Activated T-helper 1 cell treated with Interleukin-2 at 50 U/mL for 16 hours (primary cell): ENCODE data around the gene IGFL4.

Source experiments
- DNase-seq: peaks from one replicate; pipeline ENCODE4 v3.0.0-alpha.2; 2020; ENCODE audit warnings: low read depth

The IGFL4 gene

DNA sequence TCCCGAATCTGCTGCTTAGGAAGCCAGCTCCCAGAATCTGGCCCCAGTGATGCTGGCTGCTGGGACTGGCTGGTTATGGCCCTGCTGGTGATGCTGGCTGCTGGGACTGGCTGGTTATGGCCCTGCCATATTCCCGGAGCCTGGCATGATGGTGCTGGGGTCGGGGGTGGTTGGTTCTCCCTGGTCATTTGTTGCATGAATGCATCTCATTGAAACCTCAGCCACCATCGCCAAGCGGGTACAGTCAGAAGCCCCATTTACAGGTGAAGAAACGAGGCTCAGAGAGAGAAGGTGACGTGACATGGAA lies 20.0 kb downstream of the IGFL4 start:
- no peak for DNase-seq

DNA sequence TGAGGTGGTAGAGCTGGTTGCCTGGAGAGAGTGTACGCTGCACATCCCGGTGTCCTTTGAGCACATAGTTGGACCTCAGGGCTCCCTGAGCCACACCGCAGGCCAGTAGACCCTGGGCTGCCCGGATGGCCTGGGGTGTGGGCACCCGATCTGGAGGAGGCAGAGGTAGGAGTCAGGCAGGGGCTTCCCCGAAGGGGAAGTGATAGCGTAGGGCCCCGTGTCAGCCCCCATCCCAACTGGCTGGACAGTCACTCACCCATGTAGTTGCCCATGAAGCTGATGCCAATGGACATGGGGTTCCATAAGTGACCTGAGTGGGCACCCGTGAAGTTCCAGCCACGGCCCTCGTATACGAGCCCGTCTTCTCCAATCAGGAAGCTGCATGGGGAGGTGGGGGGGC lies 21.5 kb downstream of the IGFL4 start:
- DNase-seq: no peak

DNA sequence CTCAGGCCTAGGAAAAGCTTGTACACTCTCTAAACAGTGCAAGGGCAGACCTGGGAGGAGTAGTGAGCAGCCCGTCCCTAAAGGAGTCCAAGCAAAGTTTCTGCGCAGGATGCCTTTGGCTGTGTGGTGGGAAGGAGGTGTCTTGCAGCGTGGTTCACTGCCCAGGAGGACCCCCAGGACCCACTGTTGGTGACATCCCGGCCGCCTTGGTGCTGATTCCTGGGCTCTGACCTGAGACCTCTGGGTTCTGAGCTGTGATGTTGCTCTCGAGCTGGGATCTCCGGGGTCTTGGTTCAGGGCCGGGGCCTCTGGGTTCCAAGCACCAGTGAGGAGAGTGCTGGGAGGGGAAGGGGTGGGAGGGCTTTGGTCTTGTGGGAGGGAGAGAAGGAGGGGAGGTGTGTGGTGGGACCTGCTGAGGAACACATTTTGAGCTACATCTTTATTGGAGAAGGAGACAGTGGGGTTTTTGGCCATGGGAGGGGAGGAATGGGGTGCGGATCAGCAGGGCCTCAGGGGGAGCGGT lies 22.0 kb downstream of the IGFL4 start:
- no peak for DNase-seq

DNA sequence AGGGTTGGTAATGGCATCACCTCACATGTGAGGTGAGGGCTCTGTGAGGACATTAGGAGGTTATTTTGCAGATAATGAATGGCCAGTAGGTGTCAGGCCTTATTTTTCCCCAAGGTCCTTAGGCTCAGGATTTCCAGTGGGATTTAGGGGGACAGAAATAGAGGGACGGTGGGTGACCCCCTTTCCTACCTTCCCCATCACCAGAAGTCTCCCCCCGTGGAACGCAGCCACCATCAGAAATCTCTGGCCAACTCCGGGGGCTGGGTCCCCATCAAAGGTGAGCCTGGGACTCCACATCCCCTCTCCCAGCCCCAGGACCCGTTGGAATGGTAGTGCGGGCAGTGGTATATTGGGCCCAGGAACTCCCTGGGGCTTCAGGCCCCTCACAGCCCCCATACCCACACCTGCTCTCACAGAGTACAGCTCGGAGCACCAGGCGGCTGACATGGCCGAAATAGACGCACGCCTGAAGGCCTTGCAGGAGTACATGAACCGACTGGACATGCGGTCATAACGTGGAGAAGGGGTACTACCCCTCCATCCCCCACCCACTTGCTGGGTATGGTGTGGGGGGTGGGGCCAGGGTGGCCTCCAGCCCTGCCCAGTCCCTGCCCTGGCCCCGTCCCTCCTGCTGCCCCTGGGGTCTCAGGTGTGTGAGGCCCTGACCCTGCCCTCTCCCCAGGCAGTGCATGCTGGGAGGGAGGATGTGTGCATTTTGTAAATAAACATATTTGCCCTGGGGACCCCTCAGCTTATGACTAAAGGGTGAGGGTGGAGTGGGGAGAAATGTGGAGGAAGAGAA lies 22.7 kb downstream of the IGFL4 start:
- DNase-seq: no peak

DNA sequence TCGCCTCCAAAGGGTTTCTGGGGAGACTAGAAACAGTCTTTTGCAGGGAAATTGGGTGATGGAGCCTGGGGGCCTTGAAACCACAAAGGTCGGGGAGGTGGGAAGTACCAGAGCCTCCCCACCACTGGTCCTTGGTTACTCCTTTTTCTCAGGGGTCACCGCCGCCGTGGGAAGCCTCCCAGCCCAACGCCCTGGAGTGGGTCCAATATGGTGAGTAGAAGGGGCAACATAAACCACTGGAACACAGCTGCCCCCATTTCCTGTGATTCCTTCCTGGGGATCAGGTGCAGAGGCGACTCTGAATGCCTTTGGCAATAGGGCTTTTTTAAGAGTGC lies 23.7 kb downstream of the IGFL4 start:
- DNase-seq: no peak

DNA sequence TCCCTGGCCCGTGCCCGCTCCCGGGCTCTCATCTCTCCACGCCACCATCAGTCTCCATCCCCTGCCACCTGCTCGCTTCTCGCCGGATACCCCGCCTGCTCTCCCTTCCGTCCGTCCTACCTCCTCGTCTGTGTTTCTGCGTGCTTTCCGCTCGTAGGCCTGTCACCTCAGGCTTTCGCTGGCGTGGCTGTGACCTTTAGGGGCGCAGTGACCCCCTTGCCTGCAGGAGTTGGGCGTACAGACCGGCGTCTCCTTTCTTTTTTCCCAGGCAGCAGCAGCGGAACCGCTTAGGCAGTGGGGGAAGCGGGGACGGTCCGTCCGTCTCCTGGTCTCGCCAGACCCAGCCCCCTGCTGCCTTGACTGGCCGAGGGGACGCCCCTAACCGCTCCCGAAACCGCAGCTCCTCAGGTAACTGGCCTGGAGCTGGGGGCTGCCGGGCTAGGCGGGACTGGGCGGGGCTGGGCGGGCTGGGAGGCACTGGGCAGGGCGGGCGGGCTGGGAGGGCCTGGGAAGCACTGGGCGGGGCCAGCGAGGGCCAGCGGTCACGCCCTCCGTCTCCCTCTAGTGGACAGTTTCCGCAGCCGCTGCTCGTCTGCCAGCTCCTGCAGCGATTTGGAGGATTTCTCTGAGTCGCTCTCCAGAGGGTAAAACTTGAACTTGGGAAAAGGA lies 24.2 kb downstream of the IGFL4 start:
- DNase-seq: peak; percentile 72

DNA sequence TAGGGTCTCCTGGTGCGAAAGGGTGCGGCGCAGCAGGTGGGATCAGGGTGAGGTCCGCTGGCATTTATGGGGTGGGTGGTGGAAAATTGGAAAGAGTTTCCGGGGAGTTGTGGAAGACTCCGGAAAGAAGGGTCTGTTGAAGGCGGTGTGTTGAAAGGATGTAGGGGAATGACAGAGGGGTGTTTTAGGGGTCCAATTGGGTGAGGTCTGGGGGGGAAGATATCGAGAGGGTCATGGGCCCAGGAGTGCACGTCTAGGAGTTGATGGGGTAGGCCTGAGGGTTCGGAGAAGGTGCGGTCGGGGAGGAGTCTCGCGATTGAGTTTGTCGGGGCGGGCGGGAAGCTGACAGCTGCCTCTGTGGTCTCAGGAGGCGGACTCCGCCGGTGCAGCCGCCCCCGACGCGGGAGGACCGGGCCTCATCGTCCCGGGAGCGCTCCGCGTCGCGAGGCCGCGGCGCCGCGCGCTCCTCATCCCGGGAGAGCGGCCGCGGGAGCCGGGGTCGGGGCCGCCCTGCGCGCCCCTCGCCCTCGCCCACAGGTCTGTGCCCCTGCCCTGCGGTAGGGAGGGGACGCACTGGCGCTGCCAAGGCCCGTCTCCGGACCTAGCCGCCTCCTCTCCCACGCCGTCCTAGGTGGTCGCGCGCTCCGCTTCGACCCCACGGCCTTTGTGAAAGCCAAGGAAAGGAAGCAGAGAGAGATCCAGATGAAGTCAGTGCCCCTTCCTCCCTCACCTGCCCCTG lies 24.9 kb downstream of the IGFL4 start:
- DNase-seq: no peak

DNA sequence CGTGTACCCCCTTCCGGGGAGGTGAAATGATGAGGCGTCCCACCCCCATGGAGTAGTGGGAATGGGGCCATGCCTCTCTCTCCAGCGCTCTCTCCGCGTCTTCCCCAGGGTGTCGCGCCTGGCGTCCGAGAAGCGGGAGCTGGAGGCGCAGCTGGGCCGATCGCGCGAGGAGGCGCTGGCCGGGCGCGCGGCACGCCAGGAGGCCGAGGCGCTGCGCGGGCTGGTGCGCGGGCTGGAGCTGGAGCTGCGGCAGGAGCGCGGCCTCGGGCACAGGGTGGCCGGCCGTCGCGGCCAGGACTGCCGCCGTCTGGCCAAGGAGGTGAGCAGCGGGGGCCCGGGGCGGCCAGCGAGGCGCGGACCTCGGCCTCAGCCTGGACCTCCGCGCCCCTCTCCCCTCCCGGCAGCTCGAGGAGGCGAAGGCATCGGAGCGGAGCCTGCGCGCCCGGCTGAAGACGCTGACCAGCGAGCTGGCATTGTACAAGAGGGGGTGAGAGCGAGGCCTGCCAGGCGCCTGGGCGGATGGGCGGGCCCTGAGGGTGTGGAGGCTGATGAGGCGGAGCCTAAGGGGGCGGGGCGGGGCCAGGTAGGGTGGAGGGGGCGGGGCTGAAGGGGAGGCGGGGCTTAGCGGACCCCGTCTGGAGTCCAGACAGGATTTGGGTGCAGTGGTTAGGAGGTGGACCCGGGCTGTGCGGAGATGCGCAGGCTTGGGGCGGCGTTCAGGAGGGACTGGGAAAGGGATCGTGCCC lies 25.7 kb downstream of the IGFL4 start:
- peak; percentile 47 for DNase-seq

DNA sequence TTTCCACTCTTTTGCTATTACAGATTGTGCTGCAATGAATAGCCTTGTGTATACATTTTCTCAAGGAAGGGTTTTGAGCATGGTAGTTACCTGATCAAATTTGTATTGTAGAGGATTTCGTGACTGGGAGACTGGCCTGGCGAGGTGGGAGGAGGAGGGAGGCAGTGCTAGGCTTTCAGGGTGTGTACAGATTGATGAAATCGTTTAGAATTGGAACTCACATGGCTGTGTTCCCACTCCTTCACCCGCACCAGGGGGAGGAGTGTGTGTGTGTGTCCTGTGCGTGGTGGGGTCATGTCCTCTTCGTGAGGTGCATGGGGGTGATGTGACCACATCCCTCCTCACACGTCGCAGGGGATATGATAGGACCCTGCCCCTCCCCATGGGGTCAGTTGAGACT lies 26.3 kb downstream of the IGFL4 start:
- DNase-seq: no peak

DNA sequence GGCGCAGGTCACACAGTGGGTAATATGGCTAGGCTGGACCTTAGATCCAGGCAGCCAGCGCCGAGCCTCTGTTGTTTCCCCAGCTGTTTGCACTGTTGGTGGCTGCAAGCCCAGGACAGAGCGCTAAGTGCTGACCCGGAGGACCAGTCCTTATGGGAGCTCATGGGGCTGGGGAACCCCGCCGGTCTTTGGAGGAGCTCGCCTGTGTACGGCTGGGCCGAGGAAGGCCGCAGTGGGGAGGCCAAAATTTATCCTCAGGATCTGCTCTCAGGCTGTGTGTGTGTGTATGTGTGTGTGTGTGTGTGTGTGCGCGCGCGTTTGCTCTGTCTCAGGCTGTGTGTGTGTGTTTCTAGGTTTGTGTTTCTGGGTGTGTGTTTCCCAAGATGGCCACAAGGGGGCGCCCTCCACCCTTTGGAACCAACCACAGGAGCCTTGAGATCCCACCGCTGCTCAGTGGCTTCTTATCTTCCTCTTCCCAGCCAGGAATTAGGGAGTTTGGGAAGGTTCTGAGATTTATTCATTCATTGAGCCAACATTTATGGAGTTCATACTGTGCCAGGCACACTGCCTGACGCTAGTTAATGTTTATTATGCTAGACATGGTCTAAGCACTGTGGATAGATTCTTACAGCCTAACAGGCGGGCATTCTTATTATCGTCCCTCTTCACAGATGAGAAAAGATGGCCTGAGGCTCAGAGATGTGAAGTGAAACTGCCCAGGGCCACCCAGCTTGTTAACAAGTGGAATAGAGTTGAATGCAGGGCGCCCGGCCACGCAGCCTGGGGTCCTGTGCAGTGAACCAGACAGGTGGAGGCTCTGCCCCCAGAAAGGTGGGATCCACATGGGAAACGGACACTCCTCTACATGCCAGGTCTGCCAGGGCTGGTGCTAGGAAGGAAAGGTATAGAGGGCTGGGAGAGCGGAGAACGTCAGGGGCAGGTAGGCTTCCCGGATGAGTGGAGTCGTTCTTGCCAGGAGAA lies 31.0 kb downstream of the IGFL4 start:
- DNase-seq: peak; percentile 44

DNA sequence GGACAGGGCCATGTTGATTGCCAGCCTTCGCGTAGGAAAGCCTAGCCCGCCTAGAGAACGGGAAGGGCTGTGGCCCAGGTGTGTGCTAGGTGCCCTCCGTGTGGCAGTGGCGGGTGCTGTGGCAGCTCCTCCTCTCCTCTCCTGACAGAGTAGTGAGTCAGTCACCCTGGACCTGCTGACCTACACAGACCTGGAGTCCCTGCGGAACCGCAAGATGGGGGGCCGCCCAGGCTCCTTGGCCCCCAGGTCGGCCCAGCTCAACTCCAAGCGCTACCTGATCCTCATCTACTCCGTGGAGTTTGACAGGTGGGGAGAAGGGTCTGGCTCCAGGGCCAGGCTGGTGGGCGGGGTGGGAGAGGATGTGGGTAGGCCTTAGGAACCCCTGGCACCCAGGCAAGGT lies 34.4 kb downstream of the IGFL4 start:
- no peak for DNase-seq

DNA sequence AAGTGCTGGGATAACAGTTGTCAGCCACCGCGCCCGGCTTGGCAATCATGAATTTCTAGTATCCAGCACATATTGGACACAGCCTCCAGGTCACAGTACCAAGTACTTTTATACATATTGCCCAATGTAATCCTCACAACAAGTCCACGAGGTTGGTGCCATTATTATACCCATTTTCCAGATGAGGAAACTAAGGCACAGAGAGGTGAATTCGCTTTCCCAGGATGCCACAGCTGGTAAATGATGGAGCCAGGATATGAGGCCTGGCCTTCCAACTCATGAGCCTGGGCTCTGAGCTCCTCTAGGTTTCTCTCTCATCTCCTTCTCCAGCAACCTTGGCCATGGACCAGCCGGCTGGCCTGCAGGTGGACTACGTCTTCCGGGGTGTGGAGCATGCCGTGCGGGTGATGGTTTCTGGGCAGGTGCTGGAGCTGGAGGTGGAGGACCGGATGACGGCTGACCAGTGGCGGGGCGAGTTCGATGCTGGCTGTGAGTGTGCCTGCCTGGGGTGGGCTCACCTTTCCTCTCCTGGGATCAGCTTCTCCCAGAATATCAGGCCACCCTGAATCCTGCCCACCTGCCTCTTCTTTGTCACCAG lies 38.0 kb downstream of the IGFL4 start:
- DNase-seq: no peak

DNA sequence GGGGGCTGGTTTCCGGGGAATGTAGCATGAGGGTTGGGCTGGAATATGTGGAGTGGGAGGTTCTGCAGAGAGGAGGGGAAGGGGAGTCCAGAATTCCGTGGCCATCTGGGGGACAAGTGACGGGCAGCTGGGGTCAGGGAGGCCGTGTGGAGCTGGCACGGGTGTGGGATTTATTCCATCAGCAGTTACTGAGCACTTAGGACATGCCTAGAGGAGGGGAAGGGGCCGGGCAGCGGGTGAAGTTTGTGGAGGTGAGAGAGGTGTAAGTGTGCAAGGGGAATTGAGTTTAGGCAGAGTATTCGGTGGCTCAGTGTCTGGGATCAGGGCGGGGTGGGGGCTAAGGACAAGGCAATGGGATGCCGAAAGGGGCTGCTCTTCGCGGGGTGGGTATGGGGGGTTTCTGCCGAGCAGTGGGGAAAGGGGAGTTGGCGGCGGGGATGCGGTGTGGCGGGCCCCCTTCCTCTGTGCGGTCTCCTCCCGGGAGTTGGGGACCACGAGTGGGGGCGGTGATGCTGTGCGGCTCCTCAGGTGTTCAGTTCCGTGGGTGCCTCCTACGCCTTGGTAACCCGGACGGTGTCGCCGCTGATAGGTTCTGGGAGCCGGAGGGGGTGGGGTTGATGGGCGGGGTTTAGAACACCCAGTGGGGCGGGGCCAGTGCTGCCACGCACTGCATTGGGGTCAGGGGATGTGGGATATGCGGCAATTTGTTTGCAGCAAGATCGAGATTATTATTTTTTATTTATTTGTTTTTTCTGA lies 40.1 kb downstream of the IGFL4 start:
- peak; percentile 55 for DNase-seq

DNA sequence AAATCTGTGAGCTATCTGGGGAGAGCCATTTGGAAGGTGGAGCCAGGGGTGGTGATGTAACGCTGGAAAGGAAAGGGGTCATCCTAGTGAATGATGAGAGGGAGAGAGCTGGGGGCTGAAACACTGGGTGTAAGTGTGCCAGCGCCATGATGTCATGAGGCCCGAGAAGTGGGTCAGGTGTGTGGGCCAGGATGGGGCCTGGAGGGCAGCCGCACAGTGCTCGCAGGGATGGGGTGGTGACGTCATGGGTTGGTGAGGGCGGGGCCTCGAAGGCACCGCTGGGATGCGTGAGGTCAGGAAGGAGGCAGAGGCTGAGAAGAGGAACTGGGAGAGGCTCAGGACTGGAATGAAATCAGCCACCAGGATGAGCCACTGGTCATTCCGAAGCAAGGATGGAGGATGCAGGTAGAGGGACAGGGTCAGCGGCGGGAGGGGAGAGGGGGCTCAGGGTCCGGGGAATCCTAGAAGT lies 41.1 kb downstream of the IGFL4 start:
- DNase-seq: no peak

DNA sequence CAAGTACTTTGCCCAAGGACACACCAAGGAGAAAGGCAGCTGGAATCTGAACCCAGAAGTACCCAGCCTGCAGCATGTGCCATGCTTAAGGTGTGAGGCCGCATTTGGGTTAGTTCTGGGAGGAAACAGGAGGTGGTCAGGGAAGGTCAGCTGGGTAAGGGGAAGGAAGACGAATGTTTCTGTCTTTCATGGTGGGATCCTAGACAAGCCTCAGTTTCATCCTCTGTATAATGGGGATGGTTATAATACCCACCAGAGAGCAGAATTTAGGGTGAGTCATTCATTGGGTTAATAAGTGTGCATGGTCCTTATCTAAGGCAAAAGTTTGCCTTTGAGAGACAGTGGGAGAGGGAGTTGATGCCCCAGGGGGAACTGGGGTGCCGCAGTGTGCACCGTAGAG lies 42.0 kb downstream of the IGFL4 start:
- no peak for DNase-seq

DNA sequence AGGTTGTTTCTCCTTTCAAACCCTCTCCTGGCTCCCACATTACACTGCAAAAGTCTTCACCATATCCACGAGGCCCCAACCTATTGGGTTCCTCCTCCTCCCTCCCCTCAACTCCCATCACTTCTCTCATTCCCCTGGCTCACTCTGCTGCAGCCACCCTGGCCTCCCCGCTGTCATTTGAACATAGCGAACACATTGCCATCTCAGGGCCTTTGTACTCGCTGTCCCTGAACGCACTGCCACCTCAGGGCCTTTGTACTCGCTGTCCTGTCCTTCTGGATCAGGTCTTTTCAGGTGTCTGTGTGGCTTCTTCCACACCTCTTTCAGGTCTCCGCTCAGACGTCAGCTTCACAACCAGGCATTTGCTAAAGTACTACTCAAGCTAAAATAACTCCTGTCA lies 43.9 kb downstream of the IGFL4 start:
- DNase-seq: no peak

DNA sequence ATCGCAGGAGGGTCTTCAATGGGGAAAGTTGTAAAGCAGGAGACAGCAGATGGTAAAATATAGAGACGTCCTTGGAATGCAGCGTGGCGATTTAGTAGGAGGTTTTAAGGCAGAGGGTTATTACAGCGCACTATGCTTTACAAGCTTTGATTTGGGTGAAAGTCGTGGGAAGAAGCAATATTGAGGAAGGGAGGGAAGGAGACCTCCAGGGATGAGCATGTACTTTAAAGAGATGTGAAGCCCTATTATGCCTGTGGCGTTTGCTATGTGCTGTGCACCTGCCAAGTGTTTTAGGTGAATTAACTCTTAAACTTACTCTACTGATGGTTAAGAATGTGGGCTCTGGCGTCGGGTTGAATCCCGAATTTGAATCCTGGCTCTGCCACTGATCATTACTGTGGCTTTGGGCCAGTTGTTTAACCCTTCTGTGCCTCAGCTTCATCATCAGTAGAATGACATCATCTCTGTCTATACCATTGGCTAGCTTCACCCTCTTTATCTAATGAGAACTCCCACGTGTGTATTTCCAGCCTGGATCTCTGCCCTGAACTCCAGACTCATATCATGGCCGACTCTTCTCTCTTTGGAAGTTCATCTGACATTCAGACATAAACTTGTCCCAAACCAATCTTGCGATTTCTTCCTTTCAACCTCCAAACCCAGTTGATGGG lies 45.0 kb downstream of the IGFL4 start:
- no peak for DNase-seq

DNA sequence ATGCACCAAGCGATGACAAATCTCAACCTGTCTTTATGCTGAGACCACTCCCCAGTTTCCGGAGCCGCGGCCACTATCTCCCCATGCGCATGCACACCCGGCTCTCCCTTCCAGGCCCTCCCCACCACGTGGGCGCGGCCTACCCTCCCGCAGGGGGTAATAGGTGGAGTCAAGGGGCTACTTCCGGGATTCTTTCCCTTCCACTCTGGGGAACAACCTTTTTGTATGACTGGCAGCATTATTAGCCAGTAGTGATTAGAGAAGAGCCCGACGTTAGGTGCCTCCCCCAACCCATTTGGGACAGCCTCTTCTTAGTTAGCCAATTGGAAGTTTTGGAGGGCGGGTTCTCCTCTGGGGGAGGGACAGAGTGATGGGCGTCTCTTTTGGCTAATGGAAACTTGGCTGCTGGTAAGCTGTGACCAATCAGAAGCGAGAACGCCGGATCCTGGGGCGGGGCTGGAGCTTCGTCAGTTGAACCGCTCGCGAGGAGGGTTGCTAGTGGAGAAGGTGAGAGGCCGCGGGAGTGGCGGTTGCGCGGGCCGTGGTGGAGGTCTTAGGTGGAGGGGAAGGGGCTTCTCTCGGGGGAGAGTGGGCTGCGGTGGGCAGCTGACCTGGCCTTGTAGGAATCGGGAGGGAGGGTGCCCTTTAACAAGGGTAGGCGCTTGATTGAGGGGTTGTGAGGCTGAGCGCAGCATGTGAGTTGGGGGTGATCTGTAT lies 45.6 kb downstream of the IGFL4 start, which contains the start of gene CCDC61:
TSS of gene CCDC61 (plus strand) at position 470 of the 717 bp plus-strand sequence. CDS start 7,552 bp downstream, outside the sequence.
- peak; percentile 91 for DNase-seq
